Panc1 (cell line): ENCODE measurements around the gene CTDP1. TPM values are rescaled to one million over a fixed set of nuclear protein-coding genes. Genes with fewer than 3 reads are reported as not detected.

ENCODE experiments used
- ATAC-seq: fragments of 200-7000 bp; cut with Tn5 transposase; 2 replicates; pipeline ENCODE4 v1.9.1; 2020; ENCODE audit warnings: mild to moderate bottlenecking, moderate library complexity
- BruUV-seq: library from RNA; stranded (reverse); fragments of 400-500 nt; replicated peaks from 2 replicates; lab custom pipeline; 2021; lab: Mats Ljungman, UMichigan
- CTCF ChIA-PET: fragments of 300-600 bp; sonication (Branson Sonifier 250); formaldehyde crosslinking; loops from one replicate; lab custom pipeline; 2022; ENCODE audit warnings: antibody characterized with exemption; lab: Charles Lee
- POLR2A ChIA-PET: fragments of 300-600 bp; sonication (Branson Sonifier 250); formaldehyde crosslinking; loops from one replicate; lab custom pipeline; 2022; ENCODE audit warnings: antibody characterized with exemption; lab: Charles Lee
- DNase-seq: peaks from one replicate; pipeline ENCODE4 v3.0.0-alpha.2; 2010; ENCODE audit warnings: low read depth, low spot score
- H3K27ac ChIP-seq: 2 replicates; pipeline ENCODE4 v1.5.1; 2011; ENCODE audit warnings: mild to moderate bottlenecking, low read length, inconsistent platforms
- H3K27me3 ChIP-seq: fragments of 200-500 bp; sonication (Bioruptor generic); 2 replicates; pipeline ENCODE4 v1.6.0; 2014; ENCODE audit warnings: low read length, inconsistent platforms; ENCODE audit not compliant: control insufficient read depth, insufficient read depth
- H3K36me3 ChIP-seq: fragments of 200-500 bp; sonication (Bioruptor generic); 2 replicates; pipeline ENCODE4 v1.5.1; 2014; ENCODE audit warnings: inconsistent platforms, mild to moderate bottlenecking, low read length, moderate library complexity; ENCODE audit not compliant: control insufficient read depth, insufficient read depth
- H3K4me1 ChIP-seq: 2 replicates; pipeline ENCODE4 v1.5.1; 2011; ENCODE audit warnings: inconsistent platforms, mild to moderate bottlenecking, low read length, moderate library complexity; ENCODE audit not compliant: control insufficient read depth, insufficient read depth
- H3K4me3 ChIP-seq, 2 experiments: 2 replicates each; pipeline ENCODE4 v1.5.1; 2011 to 2012; ENCODE audit warnings: low read depth in 2 of 2, low read length in 2 of 2, mild to moderate bottlenecking in 2 of 2, inconsistent platforms in 1 of 2, moderate library complexity in 1 of 2
- H3K9me3 ChIP-seq: fragments of 200-500 bp; sonication (Bioruptor generic); 2 replicates; pipeline ENCODE4 v1.5.1; 2014; ENCODE audit warnings: low read depth, mild to moderate bottlenecking, inconsistent platforms, low read length, moderate library complexity; ENCODE audit not compliant: control insufficient read depth, insufficient read depth
- POLR2AphosphoS5 ChIP-seq: IDR thresholded peaks from 2 replicates; pipeline ENCODE4 v1.6.1; 2012; ENCODE audit warnings: mild to moderate bottlenecking, low read depth, low read length, moderate library complexity
- SIN3A ChIP-seq: IDR thresholded peaks from 2 replicates; pipeline ENCODE4 v1.6.1; 2012; ENCODE audit warnings: low read depth, mild to moderate bottlenecking, low read length, moderate library complexity, borderline replicate concordance; ENCODE audit not compliant: insufficient read depth
- TCF7L2 ChIP-seq: IDR thresholded peaks from 2 replicates; pipeline ENCODE4 v1.6.1; 2011; ENCODE audit warnings: mild to moderate bottlenecking, low read depth, low read length, inconsistent platforms
- in situ Hi-C: cut with HindIII; loops from 2 replicates; pipeline ENCODE4 v1.10.0; 2016; ENCODE audit warnings: low sequenced_read_pairs, low pct_unique_long_range_greater_than_20kb
- intact Hi-C: fragments of 100-400 bp; cut with micrococcal nuclease; formaldehyde crosslinking; loops from one replicate; pipeline ENCODE4 v1.10.0; 2022; ENCODE audit not compliant: unreplicated experiment
- total RNA-seq: library from RNA; stranded (reverse); gene quantifications from one replicate; pipeline ENCODE4 v1.2.1, GENCODE V29; 2021; ENCODE audit not compliant: unreplicated experiment
- TF ChIP-seq, protein P1 (sequence below), 2 experiments: IDR thresholded peaks; 2 replicates each; pipeline ENCODE4 v1.6.1; 2011 to 2012; ENCODE audit warnings: low read depth in 2 of 2, control low read depth in 1 of 2, low read length in 1 of 2, mild to moderate bottlenecking in 1 of 2, moderate library complexity in 1 of 2; ENCODE audit not compliant: insufficient read depth in 1 of 2
- TF ChIP-seq, protein P2 (sequence below): fragments of 450-650 bp; IDR thresholded peaks from 2 replicates; pipeline ENCODE4 v1.5.1; 2017; ENCODE audit warnings: mild to moderate bottlenecking

Gene CTDP1
- total RNA-seq, 1 experiment from 2014 or later: 52.8 TPM

DNA sequence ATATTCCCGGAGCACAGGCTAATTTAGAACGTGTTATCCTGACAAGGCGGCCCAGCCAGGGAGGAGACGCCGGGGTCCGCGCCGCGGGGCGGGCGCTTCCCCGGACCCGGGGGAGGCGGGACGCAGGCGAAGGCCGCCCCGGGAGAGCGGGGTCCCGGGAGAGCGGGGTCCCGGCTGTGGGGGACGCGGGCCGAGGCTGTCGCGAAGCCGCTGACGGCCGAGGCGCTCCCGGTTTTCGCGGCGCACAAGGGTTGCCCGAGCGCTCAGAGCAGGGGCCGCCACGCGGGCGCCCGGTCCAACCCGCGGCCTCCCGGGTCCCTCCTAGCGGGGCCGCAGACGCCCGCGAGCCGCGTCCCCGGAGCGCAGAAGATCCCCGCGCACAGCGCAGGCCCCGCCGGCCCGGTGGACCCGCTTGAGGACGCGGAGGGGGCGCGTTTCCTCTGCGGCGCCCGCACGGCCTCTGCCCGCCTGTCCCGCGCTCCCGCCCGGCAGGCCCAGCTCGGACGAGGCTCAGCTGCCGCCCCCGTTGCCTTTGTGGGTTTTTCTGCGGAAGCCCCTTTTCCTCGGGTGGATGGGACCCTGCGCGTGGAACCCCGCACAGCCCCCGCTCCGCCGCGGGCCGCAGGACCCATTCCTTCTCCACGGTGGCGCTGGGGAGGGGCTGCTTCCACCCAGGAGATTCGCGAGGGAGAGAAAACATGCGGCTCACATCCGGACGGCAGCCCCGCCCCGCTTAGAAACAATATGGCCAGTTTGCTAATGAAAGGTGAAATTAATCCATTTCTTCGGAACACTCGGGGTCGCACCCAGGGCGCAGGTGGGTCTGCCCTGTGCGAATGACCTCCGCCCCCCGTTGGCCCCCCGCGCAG, 108.5 kb downstream of the CTDP1 start:
- no TSS peak for BruUV-seq
- POLR2A ChIA-PET: no interaction called here

DNA sequence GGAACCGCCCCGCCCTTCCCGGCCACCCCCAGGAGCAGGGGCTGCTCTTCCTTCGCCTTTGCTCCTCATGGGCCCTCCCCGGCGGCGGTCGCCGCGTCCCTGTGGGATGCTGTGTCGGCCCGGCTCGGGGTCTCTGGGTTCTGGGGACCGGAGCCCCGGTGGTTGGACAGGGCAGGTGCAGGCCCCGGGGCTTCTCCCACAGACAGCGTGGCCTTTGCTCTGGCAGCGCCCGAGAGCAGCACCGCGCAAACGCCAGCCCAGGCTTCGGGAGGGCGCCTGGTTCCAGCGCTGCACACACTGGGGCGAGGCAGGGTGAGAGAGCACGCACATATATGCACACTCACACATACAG, 109.1 kb downstream of the CTDP1 start:
- no peak overlapping the region for H3K27ac ChIP-seq
- H3K4me3 ChIP-seq: no peak overlapping the region
- DNase-seq: no peak
- ChIA-PET POLR2A (no interaction called here), CTCF (no interaction called here)
- no TSS peak for BruUV-seq
- H3K4me1 ChIP-seq: no peaks in the 10 kb centered on the region; the same call in 1 of the 2 replicates
- H3K9me3 ChIP-seq: no peaks in the 10 kb centered on the region
- peaks cover 25% of the 10 kb centered on the region for H3K27me3 ChIP-seq
- no peaks in the 10 kb centered on the region for H3K36me3 ChIP-seq
- intact Hi-C loops: no loop called here
- in situ Hi-C loops: no loop called here
- ATAC-seq: no peak
- TF ChIP-seq, protein P1, sequence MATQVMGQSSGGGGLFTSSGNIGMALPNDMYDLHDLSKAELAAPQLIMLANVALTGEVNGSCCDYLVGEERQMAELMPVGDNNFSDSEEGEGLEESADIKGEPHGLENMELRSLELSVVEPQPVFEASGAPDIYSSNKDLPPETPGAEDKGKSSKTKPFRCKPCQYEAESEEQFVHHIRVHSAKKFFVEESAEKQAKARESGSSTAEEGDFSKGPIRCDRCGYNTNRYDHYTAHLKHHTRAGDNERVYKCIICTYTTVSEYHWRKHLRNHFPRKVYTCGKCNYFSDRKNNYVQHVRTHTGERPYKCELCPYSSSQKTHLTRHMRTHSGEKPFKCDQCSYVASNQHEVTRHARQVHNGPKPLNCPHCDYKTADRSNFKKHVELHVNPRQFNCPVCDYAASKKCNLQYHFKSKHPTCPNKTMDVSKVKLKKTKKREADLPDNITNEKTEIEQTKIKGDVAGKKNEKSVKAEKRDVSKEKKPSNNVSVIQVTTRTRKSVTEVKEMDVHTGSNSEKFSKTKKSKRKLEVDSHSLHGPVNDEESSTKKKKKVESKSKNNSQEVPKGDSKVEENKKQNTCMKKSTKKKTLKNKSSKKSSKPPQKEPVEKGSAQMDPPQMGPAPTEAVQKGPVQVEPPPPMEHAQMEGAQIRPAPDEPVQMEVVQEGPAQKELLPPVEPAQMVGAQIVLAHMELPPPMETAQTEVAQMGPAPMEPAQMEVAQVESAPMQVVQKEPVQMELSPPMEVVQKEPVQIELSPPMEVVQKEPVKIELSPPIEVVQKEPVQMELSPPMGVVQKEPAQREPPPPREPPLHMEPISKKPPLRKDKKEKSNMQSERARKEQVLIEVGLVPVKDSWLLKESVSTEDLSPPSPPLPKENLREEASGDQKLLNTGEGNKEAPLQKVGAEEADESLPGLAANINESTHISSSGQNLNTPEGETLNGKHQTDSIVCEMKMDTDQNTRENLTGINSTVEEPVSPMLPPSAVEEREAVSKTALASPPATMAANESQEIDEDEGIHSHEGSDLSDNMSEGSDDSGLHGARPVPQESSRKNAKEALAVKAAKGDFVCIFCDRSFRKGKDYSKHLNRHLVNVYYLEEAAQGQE (IDR thresholded peaks at IDR 0.05; ENCODE audit: insufficient read depth in 1 of 2, low read depth in 2 of 2, low read length in 1 of 2): no peak
- TF ChIP-seq POLR2AphosphoS5 (no peak), SIN3A (no peak), TCF7L2 (no peak)
- TF ChIP-seq, protein P2, sequence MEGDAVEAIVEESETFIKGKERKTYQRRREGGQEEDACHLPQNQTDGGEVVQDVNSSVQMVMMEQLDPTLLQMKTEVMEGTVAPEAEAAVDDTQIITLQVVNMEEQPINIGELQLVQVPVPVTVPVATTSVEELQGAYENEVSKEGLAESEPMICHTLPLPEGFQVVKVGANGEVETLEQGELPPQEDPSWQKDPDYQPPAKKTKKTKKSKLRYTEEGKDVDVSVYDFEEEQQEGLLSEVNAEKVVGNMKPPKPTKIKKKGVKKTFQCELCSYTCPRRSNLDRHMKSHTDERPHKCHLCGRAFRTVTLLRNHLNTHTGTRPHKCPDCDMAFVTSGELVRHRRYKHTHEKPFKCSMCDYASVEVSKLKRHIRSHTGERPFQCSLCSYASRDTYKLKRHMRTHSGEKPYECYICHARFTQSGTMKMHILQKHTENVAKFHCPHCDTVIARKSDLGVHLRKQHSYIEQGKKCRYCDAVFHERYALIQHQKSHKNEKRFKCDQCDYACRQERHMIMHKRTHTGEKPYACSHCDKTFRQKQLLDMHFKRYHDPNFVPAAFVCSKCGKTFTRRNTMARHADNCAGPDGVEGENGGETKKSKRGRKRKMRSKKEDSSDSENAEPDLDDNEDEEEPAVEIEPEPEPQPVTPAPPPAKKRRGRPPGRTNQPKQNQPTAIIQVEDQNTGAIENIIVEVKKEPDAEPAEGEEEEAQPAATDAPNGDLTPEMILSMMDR: no peak

More for the DNA sequence above, 108.5 kb downstream of the CTDP1 start:
- TF ChIP-seq TCF7L2: no peak
- TF ChIP-seq, protein P2: no peak
- no peak for TF ChIP-seq POLR2AphosphoS5
- TF ChIP-seq, protein P1 (IDR thresholded peaks at IDR 0.05; ENCODE audit: insufficient read depth in 1 of 2, low read depth in 2 of 2, low read length in 1 of 2): no peak
- no peak for TF ChIP-seq SIN3A
- Histone ChIP-seq H3K27me3 (peaks cover 27% of the 10 kb centered on the region), H3K9me3 (no peaks in the 10 kb centered on the region), H3K4me1 (no peaks in the 10 kb centered on the region; the same call in 1 of the 2 replicates), H3K27ac (no peak overlapping the region), H3K36me3 (no peaks in the 10 kb centered on the region), H3K4me3 (no peak overlapping the region)
- in situ Hi-C loops (no loop called here), intact Hi-C loops (no loop called here)
- CTCF ChIA-PET: no interaction called here
- DNase-seq (no peak), ATAC-seq (no peak)
